Tibial nerve (tissue), 4 donors: ENCODE results near the gene SMIM12.

Source experiments
- EP300 ChIP-seq, 2 donors: sonication (generic); formaldehyde crosslinking; IDR thresholded peaks; one replicate each; pipeline ENCODE4 v1.6.1; 2017; ENCODE audit warnings: antibody characterized with exemption in 2 of 2, mild to moderate bottlenecking in 1 of 2
- POLR2A ChIP-seq, 2 donors: fragments of 450-650 bp; IDR thresholded peaks; one replicate each; pipeline ENCODE4 v1.6.1; 2017; ENCODE audit warnings: antibody characterized with exemption in 2 of 2, mild to moderate bottlenecking in 2 of 2, moderate library complexity in 2 of 2
- TF ChIP-seq, protein P1 (sequence below), 5 experiments: fragments of 200-600 bp in 3 of 5; fragments of 450-650 bp in 2 of 5; sonication (generic) in 3 of 5; IDR thresholded peaks; one replicate each; pipeline ENCODE4 v1.5.1; 2016 to 2019; ENCODE audit warnings: antibody characterized with exemption in 5 of 5, mild to moderate bottlenecking in 3 of 5, moderate library complexity in 2 of 5

GRCh38 chr1:34845131-34845901 is 14.2 kb downstream of the SMIM12 start:
- TF ChIP-seq POLR2A (IDR thresholded peaks at IDR 0.05) (no peak), EP300 (IDR thresholded peaks at IDR 0.05) (no peak)
- TF ChIP-seq, protein P1, sequence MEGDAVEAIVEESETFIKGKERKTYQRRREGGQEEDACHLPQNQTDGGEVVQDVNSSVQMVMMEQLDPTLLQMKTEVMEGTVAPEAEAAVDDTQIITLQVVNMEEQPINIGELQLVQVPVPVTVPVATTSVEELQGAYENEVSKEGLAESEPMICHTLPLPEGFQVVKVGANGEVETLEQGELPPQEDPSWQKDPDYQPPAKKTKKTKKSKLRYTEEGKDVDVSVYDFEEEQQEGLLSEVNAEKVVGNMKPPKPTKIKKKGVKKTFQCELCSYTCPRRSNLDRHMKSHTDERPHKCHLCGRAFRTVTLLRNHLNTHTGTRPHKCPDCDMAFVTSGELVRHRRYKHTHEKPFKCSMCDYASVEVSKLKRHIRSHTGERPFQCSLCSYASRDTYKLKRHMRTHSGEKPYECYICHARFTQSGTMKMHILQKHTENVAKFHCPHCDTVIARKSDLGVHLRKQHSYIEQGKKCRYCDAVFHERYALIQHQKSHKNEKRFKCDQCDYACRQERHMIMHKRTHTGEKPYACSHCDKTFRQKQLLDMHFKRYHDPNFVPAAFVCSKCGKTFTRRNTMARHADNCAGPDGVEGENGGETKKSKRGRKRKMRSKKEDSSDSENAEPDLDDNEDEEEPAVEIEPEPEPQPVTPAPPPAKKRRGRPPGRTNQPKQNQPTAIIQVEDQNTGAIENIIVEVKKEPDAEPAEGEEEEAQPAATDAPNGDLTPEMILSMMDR (IDR thresholded peaks at IDR 0.05): no peak
